Measurements from ENCODE around the gene PDF. TPM values are rescaled to one million over a fixed set of nuclear protein-coding genes. Genes with fewer than 3 reads are reported as not detected.

Gene PDF
- total RNA-seq, 3 donors from 2014 or later (not counting 1 experiment from before 2014, with no cell fraction given) = 3.0 to 5.7 (median 4.6) TPM

GRCh38 chr16:69339289-69340094 is 9.1 kb upstream of the PDF start, which contains the start of the genes COG8 and NIP7:
COG8 (minus strand) TSS chr16:69339564; CDS start chr16:69339552, 12 bp downstream.
NIP7 (plus strand) TSS chr16:69339772; CDS start chr16:69339830, 58 bp downstream.
- Mint-ChIP-seq H3K27ac (peak within 1 kb of the TSS; percentile 94 to 99), H3K4me1 (peaks cover 36 to 38% of the 10 kb centered on the region in 2 donors), H3K9me3 (no peaks in the 10 kb centered on the region), H3K36me3 (peaks cover 9% of the 10 kb centered on the region), H3K27me3 (ENCODE audit: low read depth in 2 of 2) (no peaks in the 10 kb centered on the region), H3K4me3 (peak within 1 kb of the TSS; percentile 100)
- H3K4me3 ChIP-seq (ENCODE audit: low read length) = peak within 1 kb of the TSS; percentile 88
- intact Hi-C loops (cut with micrococcal nuclease) = loop anchor here (1.0 to 5.0 kb wide), 3 partner anchors 28 to 85 kb away; partner anchors contain the start of genes CYB5B, TERF2 and VPS4A
- H3K27me3 ChIP-seq (ENCODE audit: control insufficient read depth, insufficient read depth, low read length) = no peaks in the 10 kb centered on the region
- H3K36me3 ChIP-seq (ENCODE audit: control insufficient read depth, insufficient read depth, low read length) = peaks cover 32% of the 10 kb centered on the region
- peaks cover 27% of the 10 kb centered on the region for H3K4me1 ChIP-seq (ENCODE audit: control insufficient read depth, insufficient read depth, low read length)
- WGBS (ENCODE audit: insufficient coverage) = under 1% methylated on average over 77 of the region's 77 CpGs
- DNase-seq (peak; percentile 89 to 97), ATAC-seq (peak; percentile 89 to 94 (median 92))
- H3K27ac ChIP-seq (ENCODE audit: low read length) = peak within 1 kb of the TSS; percentile 72
- no peaks in the 10 kb centered on the region for H3K9me3 ChIP-seq (ENCODE audit: control insufficient read depth, insufficient read depth, low read length)
- TF ChIP-seq, protein P1, sequence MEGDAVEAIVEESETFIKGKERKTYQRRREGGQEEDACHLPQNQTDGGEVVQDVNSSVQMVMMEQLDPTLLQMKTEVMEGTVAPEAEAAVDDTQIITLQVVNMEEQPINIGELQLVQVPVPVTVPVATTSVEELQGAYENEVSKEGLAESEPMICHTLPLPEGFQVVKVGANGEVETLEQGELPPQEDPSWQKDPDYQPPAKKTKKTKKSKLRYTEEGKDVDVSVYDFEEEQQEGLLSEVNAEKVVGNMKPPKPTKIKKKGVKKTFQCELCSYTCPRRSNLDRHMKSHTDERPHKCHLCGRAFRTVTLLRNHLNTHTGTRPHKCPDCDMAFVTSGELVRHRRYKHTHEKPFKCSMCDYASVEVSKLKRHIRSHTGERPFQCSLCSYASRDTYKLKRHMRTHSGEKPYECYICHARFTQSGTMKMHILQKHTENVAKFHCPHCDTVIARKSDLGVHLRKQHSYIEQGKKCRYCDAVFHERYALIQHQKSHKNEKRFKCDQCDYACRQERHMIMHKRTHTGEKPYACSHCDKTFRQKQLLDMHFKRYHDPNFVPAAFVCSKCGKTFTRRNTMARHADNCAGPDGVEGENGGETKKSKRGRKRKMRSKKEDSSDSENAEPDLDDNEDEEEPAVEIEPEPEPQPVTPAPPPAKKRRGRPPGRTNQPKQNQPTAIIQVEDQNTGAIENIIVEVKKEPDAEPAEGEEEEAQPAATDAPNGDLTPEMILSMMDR (IDR thresholded peaks at IDR 0.05) = peak; percentile 93

GRCh38 chr16:69338557-69339288 is 8.3 kb upstream of the PDF start:
- peaks cover 9% of the 10 kb centered on the region for H3K36me3 Mint-ChIP-seq

GRCh38 chr16:69334696-69335095 is 4.3 kb upstream of the PDF start:
- intact Hi-C loops (cut with micrococcal nuclease) = loop anchor here (5.0 kb wide), 1 partner anchor 53 kb away; the partner anchor contains the start of gene TERF2
- H3K4me3 Mint-ChIP-seq = no peak overlapping the region
- H3K4me1 Mint-ChIP-seq = peaks cover 24 to 30% of the 10 kb centered on the region in 2 donors
- H3K27ac Mint-ChIP-seq = no peak overlapping the region
- H3K9me3 ChIP-seq (ENCODE audit: control insufficient read depth, insufficient read depth, low read length) = no peaks in the 10 kb centered on the region
- ATAC-seq (no peak), DNase-seq (no peak)
- peaks cover 24% of the 10 kb centered on the region for H3K4me1 ChIP-seq (ENCODE audit: control insufficient read depth, insufficient read depth, low read length)
- H3K27me3 ChIP-seq (ENCODE audit: control insufficient read depth, insufficient read depth, low read length) = no peaks in the 10 kb centered on the region
- no peaks in the 10 kb centered on the region for H3K27me3 Mint-ChIP-seq (ENCODE audit: low read depth in 2 of 2)
- H3K9me3 Mint-ChIP-seq = no peaks in the 10 kb centered on the region
- no peak overlapping the region for H3K27ac ChIP-seq (ENCODE audit: low read length)
- WGBS (ENCODE audit: insufficient coverage) = 95% methylated on average over 9 of the region's 9 CpGs
- TF ChIP-seq, protein P1 (IDR thresholded peaks at IDR 0.05) = no peak
- H3K4me3 ChIP-seq (ENCODE audit: low read length) = no peak overlapping the region
- peaks cover 9% of the 10 kb centered on the region for H3K36me3 Mint-ChIP-seq
- peaks cover 37% of the 10 kb centered on the region for H3K36me3 ChIP-seq (ENCODE audit: control insufficient read depth, insufficient read depth, low read length)

More at GRCh38 chr16:69338557-69339288, 8.3 kb upstream of the PDF start:
- H3K36me3 ChIP-seq (ENCODE audit: control insufficient read depth, insufficient read depth, low read length) = peaks cover 40% of the 10 kb centered on the region
- intact Hi-C loops (cut with micrococcal nuclease) = loop anchor here (1.0 to 5.0 kb wide), 3 partner anchors 27 to 86 kb away; partner anchors contain the start of genes CYB5B, TERF2 and VPS4A
- no peaks in the 10 kb centered on the region for H3K27me3 Mint-ChIP-seq (ENCODE audit: low read depth in 2 of 2)
- H3K9me3 ChIP-seq (ENCODE audit: control insufficient read depth, insufficient read depth, low read length) = no peaks in the 10 kb centered on the region
- H3K4me3 ChIP-seq (ENCODE audit: low read length) = peak overlapping the region; percentile 88
- H3K4me3 Mint-ChIP-seq = peak overlapping the region; percentile 100
- H3K4me1 ChIP-seq (ENCODE audit: control insufficient read depth, insufficient read depth, low read length) = peaks cover 27% of the 10 kb centered on the region
- WGBS (ENCODE audit: insufficient coverage) = 22% methylated on average over 46 of the region's 46 CpGs
- peak overlapping the region; percentile 94 to 99 for H3K27ac Mint-ChIP-seq
- H3K27ac ChIP-seq (ENCODE audit: low read length) = peak overlapping the region; percentile 48
- no peak for ATAC-seq
- no peaks in the 10 kb centered on the region for H3K9me3 Mint-ChIP-seq
- no peak for DNase-seq
- H3K27me3 ChIP-seq (ENCODE audit: control insufficient read depth, insufficient read depth, low read length) = no peaks in the 10 kb centered on the region
- TF ChIP-seq, protein P1 (IDR thresholded peaks at IDR 0.05) = no peak
- peaks cover 36 to 38% of the 10 kb centered on the region in 2 donors for H3K4me1 Mint-ChIP-seq

All from natural killer cell (primary cell).